GM21786 (cell line): ENCODE data around the gene CACNA1C.

Experiments used
- ATAC-seq: cut with Tn5 transposase; IDR thresholded peaks from one replicate; pipeline ENCODE4 v1.9.1; 2021; ENCODE audit not compliant: unreplicated experiment

CACNA1C gene

GRCh38 chr12:2443776-2444175 is 391.0 kb downstream of the CACNA1C start:
- ATAC-seq, result no peak

GRCh38 chr12:2445968-2446367 is 393.2 kb downstream of the CACNA1C start:
- no peak for ATAC-seq

GRCh38 chr12:2447861-2448260 is 395.1 kb downstream of the CACNA1C start:
- ATAC-seq, result no peak

- ATAC-seq, result no peak
Observed at GRCh38 chr12:2449586-2449985, 396.8 kb downstream of the CACNA1C start.

- no peak for ATAC-seq
Observed at GRCh38 chr12:2450553-2450952, 397.8 kb downstream of the CACNA1C start.

- no peak for ATAC-seq
Observed at GRCh38 chr12:2451025-2451424, 398.2 kb downstream of the CACNA1C start.

- ATAC-seq, result no peak
Observed at GRCh38 chr12:2451497-2451896, 398.7 kb downstream of the CACNA1C start.

GRCh38 chr12:2453076-2453760 is 400.4 kb downstream of the CACNA1C start:
- no peak for ATAC-seq

GRCh38 chr12:2453761-2454090 is 400.9 kb downstream of the CACNA1C start:
- ATAC-seq, result no peak

- ATAC-seq, result no peak
Observed at GRCh38 chr12:2454601-2455177, 401.9 kb downstream of the CACNA1C start.

GRCh38 chr12:2455410-2455809 is 402.6 kb downstream of the CACNA1C start:
- ATAC-seq, result no peak

- no peak for ATAC-seq
Observed at GRCh38 chr12:2456122-2456812, 403.5 kb downstream of the CACNA1C start.

- no peak for ATAC-seq
Observed at GRCh38 chr12:2456813-2457186, 404.0 kb downstream of the CACNA1C start.

GRCh38 chr12:2457215-2457932 is 404.6 kb downstream of the CACNA1C start:
- no peak for ATAC-seq

GRCh38 chr12:2457933-2458414 is 405.2 kb downstream of the CACNA1C start:
- ATAC-seq, result no peak

GRCh38 chr12:2460051-2460670 is 407.4 kb downstream of the CACNA1C start:
- ATAC-seq, result no peak

GRCh38 chr12:2461046-2461445 is 408.3 kb downstream of the CACNA1C start:
- no peak for ATAC-seq

- no peak for ATAC-seq
Observed at GRCh38 chr12:2461645-2462044, 408.9 kb downstream of the CACNA1C start.

- no peak for ATAC-seq
Observed at GRCh38 chr12:2462087-2462486, 409.3 kb downstream of the CACNA1C start.

- ATAC-seq, result no peak
Observed at GRCh38 chr12:2463719-2464118, 410.9 kb downstream of the CACNA1C start.

- no peak for ATAC-seq
Observed at GRCh38 chr12:2465681-2466080, 412.9 kb downstream of the CACNA1C start.
